Gastroesophageal sphincter (tissue), 4 donors: ENCODE measurements around the gene THSD4. TPM values are rescaled to one million over a fixed set of nuclear protein-coding genes. Genes with fewer than 3 reads are reported as not detected.

Source experiments
- ATAC-seq: fragments of 150-250 bp; one replicate; pipeline ENCODE4 v1.9.1; 2016; ENCODE audit warnings: mild to moderate bottlenecking, moderate library complexity
- H3K27ac ChIP-seq, 4 donors: fragments of 200-600 bp; sonication (generic) in 3 of 4; 1 replicate in 3 of 4; 2 replicates in 1 of 4; pipeline ENCODE4 v1.5.1; 2016 to 2019
- H3K27me3 ChIP-seq: fragments of 200-600 bp; sonication (generic); one replicate; pipeline ENCODE4 v1.5.1; 2019
- H3K36me3 ChIP-seq, 2 donors: fragments of 200-600 bp; sonication (generic); one replicate each; pipeline ENCODE4 v1.5.1; 2019; ENCODE audit warnings: control low read depth in 1 of 2
- H3K4me1 ChIP-seq, 3 donors: fragments of 200-600 bp; sonication (generic); 1 replicate in 2 of 3; 2 replicates in 1 of 3; pipeline ENCODE4 v1.5.1; 2016 to 2019; ENCODE audit warnings: control low read depth in 2 of 3
- H3K4me3 ChIP-seq, 2 donors: fragments of 200-600 bp; sonication (generic); one replicate each; pipeline ENCODE4 v1.5.1; 2019; ENCODE audit warnings: mild to moderate bottlenecking in 1 of 2, moderate library complexity in 1 of 2
- H3K9me3 ChIP-seq, 3 donors: fragments of 200-600 bp; sonication (generic); one replicate each; pipeline ENCODE4 v1.5.1; 2017 to 2019; ENCODE audit warnings: control low read depth in 2 of 3
- CTCF ChIP-seq, 4 experiments: fragments of 200-600 bp in 2 of 4; fragments of 450-650 bp in 2 of 4; sonication (generic) in 1 of 4; IDR thresholded peaks; one replicate each; pipeline ENCODE4 v1.5.1; 2017 to 2019; ENCODE audit warnings: antibody characterized with exemption in 4 of 4, mild to moderate bottlenecking in 2 of 4, moderate library complexity in 2 of 4
- EP300 ChIP-seq: sonication (generic); formaldehyde crosslinking; IDR thresholded peaks from one replicate; pipeline ENCODE4 v1.6.1; 2017; ENCODE audit warnings: antibody characterized with exemption, mild to moderate bottlenecking
- POLR2A ChIP-seq, 2 donors: fragments of 450-650 bp; IDR thresholded peaks; one replicate each; pipeline ENCODE4 v1.6.1; 2017; ENCODE audit warnings: antibody characterized with exemption in 2 of 2, mild to moderate bottlenecking in 2 of 2, moderate library complexity in 1 of 2
- POLR2AphosphoS5 ChIP-seq: sonication (generic); formaldehyde crosslinking; IDR thresholded peaks from one replicate; pipeline ENCODE4 v1.6.1; 2017; ENCODE audit warnings: antibody characterized with exemption
- WGBS, 2 donors: methylation state at CpG; one replicate each; pipeline ENCODE4 v1.1.5; 2018; ENCODE audit warnings: low coverage in 1 of 2; 5-methylcytosine and 5-hydroxymethylcytosine counted together
- total RNA-seq, 4 donors: library from RNA; depleted of rRNA; stranded (reverse); fragments of >200 nt; gene quantifications; one replicate each; pipeline ENCODE4 v1.1.0, GENCODE V29; 2016

THSD4 gene
- total RNA-seq, 4 donors from 2014 or later, result 4.6 to 28.5 (median 17.6) TPM

GRCh38 chr15:71149646-71150557 lies 34.6 kb downstream of the THSD4 start:
- Histone ChIP-seq H3K4me3 (no peak overlapping the region), H3K27me3 (no peaks in the 10 kb centered on the region), H3K4me1 (peaks cover 0 to 50% (median 5%) of the 10 kb centered on the region in 3 donors), H3K27ac (peak overlapping the region in 3 of 4 donors; percentile 10 to 58 (median 57)), H3K9me3 (no peaks in the 10 kb centered on the region), H3K36me3 (no peaks in the 10 kb centered on the region)
- WGBS, 2 donors, result 11 to 50% methylated on average over 4 to 6 of the region's 7 CpGs
- no peak for TF ChIP-seq CTCF (IDR thresholded peaks at IDR 0.05)
- no peak for TF ChIP-seq EP300
- no peak for ATAC-seq

- no peak overlapping the region for H3K27ac ChIP-seq
- WGBS, 2 donors, result 53 to 80% methylated on average over 1 to 2 of the region's 2 CpGs
These were observed 35.8 kb downstream of the THSD4 start for GRCh38 chr15:71151081-71151480.

GRCh38 chr15:71152542-71152941 lies 37.3 kb downstream of the THSD4 start:
- no peak for ATAC-seq
- H3K9me3 ChIP-seq, result no peaks in the 10 kb centered on the region
- no peaks in the 10 kb centered on the region for H3K27me3 ChIP-seq
- no peaks in the 10 kb centered on the region for H3K36me3 ChIP-seq
- H3K27ac ChIP-seq, result no peak overlapping the region
- H3K4me1 ChIP-seq, result peaks cover 0 to 38% (median 5%) of the 10 kb centered on the region in 3 donors
- WGBS, 2 donors, result 60 to 81% methylated on average over 3 to 6 of the region's 7 CpGs
- TF ChIP-seq POLR2AphosphoS5 (no peak), CTCF (IDR thresholded peaks at IDR 0.05) (no peak), POLR2A (IDR thresholded peaks at IDR 0.05) (no peak), EP300 (no peak)
- no peak overlapping the region for H3K4me3 ChIP-seq

More at GRCh38 chr15:71151081-71151480, 35.8 kb downstream of the THSD4 start:
- no peaks in the 10 kb centered on the region for H3K36me3 ChIP-seq
- H3K9me3 ChIP-seq, result no peaks in the 10 kb centered on the region
- peaks cover 0 to 50% (median 5%) of the 10 kb centered on the region in 3 donors for H3K4me1 ChIP-seq
- ATAC-seq, result no peak
- no peaks in the 10 kb centered on the region for H3K27me3 ChIP-seq
- no peak for TF ChIP-seq CTCF (IDR thresholded peaks at IDR 0.05)
- no peak for TF ChIP-seq POLR2A (IDR thresholded peaks at IDR 0.05)
- no peak for TF ChIP-seq POLR2AphosphoS5
- TF ChIP-seq EP300, result no peak
- no peak overlapping the region for H3K4me3 ChIP-seq

GRCh38 chr15:71153823-71154524 lies 38.7 kb downstream of the THSD4 start:
- H3K27me3 ChIP-seq, result no peaks in the 10 kb centered on the region
- WGBS, 2 donors, result 75 to 95% methylated on average over 3 to 7 of the region's 8 CpGs
- peaks cover 0 to 30% (median 5%) of the 10 kb centered on the region in 3 donors for H3K4me1 ChIP-seq
- no peak for ATAC-seq
- H3K9me3 ChIP-seq, result no peaks in the 10 kb centered on the region
- no peak overlapping the region for H3K4me3 ChIP-seq
- no peaks in the 10 kb centered on the region for H3K36me3 ChIP-seq
- H3K27ac ChIP-seq, result no peak overlapping the region
- no peak for TF ChIP-seq POLR2AphosphoS5
- TF ChIP-seq EP300, result no peak
- TF ChIP-seq CTCF (IDR thresholded peaks at IDR 0.05), result no peak
- no peak for TF ChIP-seq POLR2A (IDR thresholded peaks at IDR 0.05)
